HL-60 (cell line): Measurements from ENCODE around the gene METRNL.

Experiments used
- CTCF ChIP-seq: IDR thresholded peaks from one replicate; pipeline ENCODE4 v1.5.1; 2011; ENCODE audit warnings: low read length, control low read depth, inconsistent platforms; ENCODE audit not compliant: insufficient read depth
- GABPA ChIP-seq: IDR thresholded peaks from 2 replicates; pipeline ENCODE4 v1.6.1; 2012; ENCODE audit warnings: low read depth

- TF ChIP-seq CTCF (no peak), GABPA (no peak)
Measured at GRCh38 chr17:83115832-83116231, 36.4 kb downstream of the METRNL start.
